Measurements from ENCODE around the gene ZRANB3. TPM values are rescaled to one million over a fixed set of nuclear protein-coding genes. Genes with fewer than 3 reads are reported as not detected.

ZRANB3 gene
- total RNA-seq, 1 donor from 2014 or later = 11.0 TPM

- Mint-ChIP-seq H3K9me3 (ENCODE audit: unreplicated experiment) (peaks cover 18% of the 10 kb centered on the region), H3K27ac (ENCODE audit: unreplicated experiment) (no peak overlapping the region), H3K4me1 (ENCODE audit: unreplicated experiment) (no peaks in the 10 kb centered on the region), H3K27me3 (ENCODE audit: unreplicated experiment) (no peaks in the 10 kb centered on the region), H3K36me3 (ENCODE audit: unreplicated experiment) (peaks cover 43% of the 10 kb centered on the region), H3K4me3 (ENCODE audit: unreplicated experiment) (no peak overlapping the region)
- TF ChIP-seq, protein P1, sequence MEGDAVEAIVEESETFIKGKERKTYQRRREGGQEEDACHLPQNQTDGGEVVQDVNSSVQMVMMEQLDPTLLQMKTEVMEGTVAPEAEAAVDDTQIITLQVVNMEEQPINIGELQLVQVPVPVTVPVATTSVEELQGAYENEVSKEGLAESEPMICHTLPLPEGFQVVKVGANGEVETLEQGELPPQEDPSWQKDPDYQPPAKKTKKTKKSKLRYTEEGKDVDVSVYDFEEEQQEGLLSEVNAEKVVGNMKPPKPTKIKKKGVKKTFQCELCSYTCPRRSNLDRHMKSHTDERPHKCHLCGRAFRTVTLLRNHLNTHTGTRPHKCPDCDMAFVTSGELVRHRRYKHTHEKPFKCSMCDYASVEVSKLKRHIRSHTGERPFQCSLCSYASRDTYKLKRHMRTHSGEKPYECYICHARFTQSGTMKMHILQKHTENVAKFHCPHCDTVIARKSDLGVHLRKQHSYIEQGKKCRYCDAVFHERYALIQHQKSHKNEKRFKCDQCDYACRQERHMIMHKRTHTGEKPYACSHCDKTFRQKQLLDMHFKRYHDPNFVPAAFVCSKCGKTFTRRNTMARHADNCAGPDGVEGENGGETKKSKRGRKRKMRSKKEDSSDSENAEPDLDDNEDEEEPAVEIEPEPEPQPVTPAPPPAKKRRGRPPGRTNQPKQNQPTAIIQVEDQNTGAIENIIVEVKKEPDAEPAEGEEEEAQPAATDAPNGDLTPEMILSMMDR (IDR thresholded peaks at IDR 0.05) = no peak
- DNase-seq (ENCODE audit: extremely low spot score, unreplicated experiment) = no peak
Observed at GRCh38 chr2:135142323-135142722, 388.7 kb downstream of the ZRANB3 start.

GRCh38 chr2:135140606-135141005 lies 390.4 kb downstream of the ZRANB3 start:
- Mint-ChIP-seq H3K36me3 (ENCODE audit: unreplicated experiment) (peaks cover 53% of the 10 kb centered on the region), H3K4me3 (ENCODE audit: unreplicated experiment) (no peak overlapping the region)
- TF ChIP-seq, protein P1 (IDR thresholded peaks at IDR 0.05) = no peak

GRCh38 chr2:135132314-135132713 lies 398.7 kb downstream of the ZRANB3 start:
- Mint-ChIP-seq H3K27ac (ENCODE audit: unreplicated experiment) (no peak overlapping the region), H3K9me3 (ENCODE audit: unreplicated experiment) (no peaks in the 10 kb centered on the region), H3K4me3 (ENCODE audit: unreplicated experiment) (no peak overlapping the region), H3K4me1 (ENCODE audit: unreplicated experiment) (no peaks in the 10 kb centered on the region), H3K27me3 (ENCODE audit: unreplicated experiment) (no peaks in the 10 kb centered on the region), H3K36me3 (ENCODE audit: unreplicated experiment) (peaks cover 60% of the 10 kb centered on the region)
- TF ChIP-seq, protein P1 (IDR thresholded peaks at IDR 0.05) = no peak
- DNase-seq (ENCODE audit: extremely low spot score, unreplicated experiment) = no peak

More at GRCh38 chr2:135140606-135141005, 390.4 kb downstream of the ZRANB3 start:
- Mint-ChIP-seq H3K4me1 (ENCODE audit: unreplicated experiment) (no peaks in the 10 kb centered on the region), H3K27ac (ENCODE audit: unreplicated experiment) (no peak overlapping the region), H3K9me3 (ENCODE audit: unreplicated experiment) (peaks cover 18% of the 10 kb centered on the region), H3K27me3 (ENCODE audit: unreplicated experiment) (no peaks in the 10 kb centered on the region)
- DNase-seq (ENCODE audit: extremely low spot score, unreplicated experiment) = no peak

GRCh38 chr2:135130751-135131150 lies 400.3 kb downstream of the ZRANB3 start:
- H3K27ac Mint-ChIP-seq (ENCODE audit: unreplicated experiment) = no peak overlapping the region

DNA sequence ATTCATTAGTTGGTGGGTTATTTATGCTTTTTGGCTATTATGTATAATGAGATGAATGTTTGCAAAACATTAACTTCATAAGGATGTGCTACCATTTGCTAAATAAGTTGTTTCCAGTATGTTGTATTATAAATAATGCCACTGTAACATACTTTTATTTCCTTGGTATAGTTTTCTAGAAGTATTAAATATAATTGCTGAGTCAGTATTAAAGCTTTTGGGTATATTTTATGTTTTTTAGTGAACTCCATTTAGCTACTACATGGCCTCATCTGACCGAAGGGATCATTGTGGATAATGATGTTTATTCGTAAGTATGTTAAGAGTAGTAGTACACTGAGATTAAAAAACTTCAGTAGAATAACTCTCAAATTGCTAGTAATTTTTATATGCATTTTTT lies 405.1 kb downstream of the ZRANB3 start:
- TF ChIP-seq, protein P1 (IDR thresholded peaks at IDR 0.05) = no peak
- DNase-seq (ENCODE audit: extremely low spot score, unreplicated experiment) = no peak
- H3K4me1 Mint-ChIP-seq (ENCODE audit: unreplicated experiment) = peaks cover 6% of the 10 kb centered on the region
- no peak overlapping the region for H3K27ac Mint-ChIP-seq (ENCODE audit: unreplicated experiment)
- no peak overlapping the region for H3K4me3 Mint-ChIP-seq (ENCODE audit: unreplicated experiment)
- H3K36me3 Mint-ChIP-seq (ENCODE audit: unreplicated experiment) = peaks cover 51% of the 10 kb centered on the region
- no peaks in the 10 kb centered on the region for H3K9me3 Mint-ChIP-seq (ENCODE audit: unreplicated experiment)
- H3K27me3 Mint-ChIP-seq (ENCODE audit: unreplicated experiment) = no peaks in the 10 kb centered on the region

More at GRCh38 chr2:135130751-135131150, 400.3 kb downstream of the ZRANB3 start:
- Mint-ChIP-seq H3K27me3 (ENCODE audit: unreplicated experiment) (no peaks in the 10 kb centered on the region), H3K36me3 (ENCODE audit: unreplicated experiment) (peaks cover 56% of the 10 kb centered on the region), H3K9me3 (ENCODE audit: unreplicated experiment) (no peaks in the 10 kb centered on the region), H3K4me3 (ENCODE audit: unreplicated experiment) (no peak overlapping the region), H3K4me1 (ENCODE audit: unreplicated experiment) (no peaks in the 10 kb centered on the region)
- no peak for DNase-seq (ENCODE audit: extremely low spot score, unreplicated experiment)
- TF ChIP-seq, protein P1 (IDR thresholded peaks at IDR 0.05) = no peak
